Measurements from ENCODE around the gene ATG7.
A peak's percentile ranks its signal among the peaks of the same experiment; 100 is the strongest.

- no peak for TF ChIP-seq REST (IDR thresholded peaks at IDR 0.05; ENCODE audit: low read depth)
- no peak for TF ChIP-seq SIN3A (IDR thresholded peaks at IDR 0.05; ENCODE audit: low read depth)
- 0 out of 6 replicates have a peak, but pooled peaks of 1 of the 3 experiments have one; percentile 10 for TF ChIP-seq CTCF (IDR thresholded peaks at IDR 0.05 in 2 of 3, conservative IDR thresholded peaks at IDR 0.05 in 1 of 3; ENCODE audit: borderline replicate concordance in 1 of 3, insufficient read depth in 1 of 3, low read depth in 2 of 3, low read length in 2 of 3)
- TF ChIP-seq YY1 (IDR thresholded peaks at IDR 0.05; ENCODE audit: extremely low read depth, insufficient replicate concordance, low read depth, low read length), result no peak
- no peak for TF ChIP-seq RAD21 (IDR thresholded peaks at IDR 0.05; ENCODE audit: low read depth)
- no peak for TF ChIP-seq POLR2A (IDR thresholded peaks at IDR 0.05; ENCODE audit: borderline replicate concordance, extremely low read depth, insufficient read depth, insufficient read length)
- TF ChIP-seq EZH2 (IDR thresholded peaks at IDR 0.05), result no peak
- no peak for TF ChIP-seq SP1 (IDR thresholded peaks at IDR 0.05; ENCODE audit: low read depth)
- TF ChIP-seq ZNF274 (IDR thresholded peaks at IDR 0.05; ENCODE audit: low read depth, low read length), result no peak
- TF ChIP-seq, protein P1, sequence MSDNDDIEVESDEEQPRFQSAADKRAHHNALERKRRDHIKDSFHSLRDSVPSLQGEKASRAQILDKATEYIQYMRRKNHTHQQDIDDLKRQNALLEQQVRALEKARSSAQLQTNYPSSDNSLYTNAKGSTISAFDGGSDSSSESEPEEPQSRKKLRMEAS (IDR thresholded peaks at IDR 0.05), result no peak
- no peak for TF ChIP-seq CEBPB (IDR thresholded peaks at IDR 0.05; ENCODE audit: low read depth)
Measured at GRCh38 chr3:11258958-11259357, 13.2 kb upstream of the ATG7 start.

Data from HCT116 (cell line).